Measurements from ENCODE around the gene SHH. TPM values are rescaled to one million over a fixed set of nuclear protein-coding genes. Genes with fewer than 3 reads are reported as not detected.

The SHH gene
- total RNA-seq, 1 experiment from 2014 or later: 0.26 TPM

GRCh38 chr7:155781433-155781832 lies 30.8 kb downstream of the SHH start:
- Mint-ChIP-seq H3K27me3 (ENCODE audit: low read depth) (peaks cover 10% of the 10 kb centered on the region), H3K4me3 (no peak overlapping the region), H3K36me3 (peaks cover 16% of the 10 kb centered on the region; the same call in 1 of the 2 replicates), H3K4me1 (peaks cover 21% of the 10 kb centered on the region), H3K27ac (peak overlapping the region; percentile 52; the same call in 1 of the 2 replicates), H3K9me3 (no peaks in the 10 kb centered on the region)
- ChIA-PET CTCF (interaction anchor here (1.4 to 1.5 kb wide), 2 partner anchors 14 to 183 kb away, joined by 4 to 6 read pairs; no protein-coding TSS in a partner anchor), POLR2A (no interaction called here)
- TF ChIP-seq ZNF121 (CRISPR knock-in tag; IDR thresholded peaks at IDR 0.05) (no peak), ETV6 (CRISPR knock-in tag; IDR thresholded peaks at IDR 0.05) (no peak), ZNF317 (CRISPR knock-in tag; IDR thresholded peaks at IDR 0.05; ENCODE audit: borderline replicate concordance, low read depth) (no peak), ELF4 (CRISPR knock-in tag; IDR thresholded peaks at IDR 0.05; ENCODE audit: low read depth) (no peak), TCF7 (CRISPR knock-in tag; IDR thresholded peaks at IDR 0.05; ENCODE audit: low read depth) (no peak), CTCF (IDR thresholded peaks at IDR 0.05) (no peak), ZMAT4 (CRISPR knock-in tag; IDR thresholded peaks at IDR 0.05) (no peak), PRDM15 (CRISPR knock-in tag; IDR thresholded peaks at IDR 0.05) (no peak), JUN (CRISPR knock-in tag; IDR thresholded peaks at IDR 0.05) (no peak), ZNF416 (CRISPR knock-in tag; IDR thresholded peaks at IDR 0.05) (no peak), GRHL2 (CRISPR knock-in tag; IDR thresholded peaks at IDR 0.05; ENCODE audit: insufficient replicate concordance, severe bottlenecking) (no peak), ATF1 (CRISPR knock-in tag; IDR thresholded peaks at IDR 0.05) (no peak), GTF2I (CRISPR knock-in tag; conservative IDR thresholded peaks at IDR 0.05) (no peak), NFATC4 (CRISPR knock-in tag; IDR thresholded peaks at IDR 0.05) (no peak), IRF2 (CRISPR knock-in tag; IDR thresholded peaks at IDR 0.05; ENCODE audit: borderline replicate concordance, low read depth) (no peak), FOXP4 (CRISPR knock-in tag; IDR thresholded peaks at IDR 0.05) (no peak), IRF1 (CRISPR knock-in tag; IDR thresholded peaks at IDR 0.05) (no peak), ZNF219 (CRISPR knock-in tag; IDR thresholded peaks at IDR 0.05; ENCODE audit: borderline replicate concordance) (no peak), ERG (CRISPR knock-in tag; IDR thresholded peaks at IDR 0.05) (no peak)
- DNase-seq (ENCODE audit: low spot score) (no peak), ATAC-seq (no peak; the same call in 1 of the 2 replicates)

Data from WTC11 (cell line).